IPS-18a (cell line): ENCODE data around the gene CYP2A7.
A peak's percentile ranks its signal among the peaks of the same experiment; 100 is the strongest.
"Not testable (repeated sequence)": the region's sequence is repeated elsewhere in the genome, so short reads cannot be mapped to it uniquely, and the experiment has no call there.

ENCODE experiments used
- H3K27ac ChIP-seq: one replicate; pipeline ENCODE4 v1.5.1; 2013; ENCODE audit warnings: low read length
- H3K27me3 ChIP-seq: one replicate; pipeline ENCODE4 v1.6.1; 2013; ENCODE audit warnings: mild to moderate bottlenecking, low read length; ENCODE audit not compliant: control insufficient read depth, insufficient read depth
- H3K36me3 ChIP-seq: one replicate; pipeline ENCODE4 v1.6.1; 2013; ENCODE audit warnings: low read depth, low read length; ENCODE audit not compliant: control insufficient read depth
- H3K4me1 ChIP-seq: one replicate; pipeline ENCODE4 v1.6.1; 2013; ENCODE audit warnings: low read depth, low read length; ENCODE audit not compliant: control insufficient read depth
- H3K4me3 ChIP-seq: one replicate; pipeline ENCODE4 v1.5.1; 2013; ENCODE audit warnings: low read length
- H3K9ac ChIP-seq: one replicate; pipeline ENCODE4 v1.6.1; 2013; ENCODE audit warnings: mild to moderate bottlenecking, low read length, moderate library complexity
- H3K9me3 ChIP-seq: one replicate; pipeline ENCODE4 v1.6.1; 2013; ENCODE audit warnings: low read depth, low read length; ENCODE audit not compliant: control insufficient read depth

The CYP2A7 gene

DNA sequence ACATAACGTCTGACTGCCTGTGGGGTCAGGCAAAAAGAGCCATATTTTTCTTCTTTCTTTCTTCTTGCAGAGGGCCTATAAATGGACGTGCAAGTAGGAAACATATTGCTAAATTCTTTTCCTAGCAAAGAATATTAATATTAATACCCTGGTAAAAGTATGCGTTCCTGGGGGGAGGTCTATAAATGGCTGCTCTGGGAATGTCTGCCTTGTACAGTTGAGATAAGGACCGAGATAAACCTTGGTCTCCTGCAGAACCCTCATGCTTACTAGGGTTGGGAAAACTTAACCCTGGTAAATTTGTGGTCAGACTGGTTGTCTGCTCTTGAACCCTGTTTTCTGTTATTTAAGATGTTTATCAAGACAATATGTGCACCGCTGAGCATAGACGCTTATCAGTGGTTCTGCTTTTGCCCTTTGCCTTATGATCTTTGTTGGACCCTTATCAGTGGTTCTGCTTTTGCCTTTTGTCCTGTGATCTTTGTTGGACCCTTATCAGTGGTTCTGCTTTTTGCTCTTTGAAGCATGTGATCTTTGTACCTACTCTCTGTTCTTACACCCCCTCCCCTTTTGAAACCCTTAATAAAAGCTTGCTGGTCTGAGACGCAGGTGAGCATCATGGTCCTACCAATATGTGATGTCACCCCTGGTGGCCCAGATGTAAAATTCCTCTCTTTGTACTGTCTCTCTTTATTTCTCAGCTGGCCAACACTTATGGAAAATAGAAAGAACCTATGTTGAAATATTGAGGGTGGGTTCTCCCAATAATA is 37.7 kb upstream of the CYP2A7 start:
- not testable (repeated sequence) for H3K27ac ChIP-seq, H3K9ac ChIP-seq, H3K4me1 ChIP-seq, H3K9me3 ChIP-seq, H3K27me3 ChIP-seq, H3K4me3 ChIP-seq, H3K36me3 ChIP-seq

DNA sequence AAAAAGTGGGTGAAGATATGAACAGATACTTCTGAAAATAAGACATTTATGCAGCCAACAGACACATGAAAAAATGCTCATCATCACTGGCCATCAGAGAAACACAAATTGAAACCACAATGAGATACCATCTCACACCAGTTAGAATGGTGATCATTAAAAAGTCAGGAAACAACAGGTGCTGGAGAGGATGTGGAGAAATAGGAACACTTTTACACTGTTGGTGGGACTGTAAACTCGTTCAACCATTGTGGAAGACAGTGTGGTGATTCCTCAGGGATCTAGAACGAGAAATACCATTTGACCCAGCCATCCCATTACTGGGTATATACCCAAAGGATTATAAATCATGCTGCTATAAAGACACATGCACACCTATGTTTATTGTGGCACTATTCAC is 36.3 kb upstream of the CYP2A7 start:
- H3K4me3 ChIP-seq, H3K9me3 ChIP-seq, H3K36me3 ChIP-seq, H3K27ac ChIP-seq, H3K27me3 ChIP-seq, H3K9ac ChIP-seq, H3K4me1 ChIP-seq: not testable (repeated sequence)

DNA sequence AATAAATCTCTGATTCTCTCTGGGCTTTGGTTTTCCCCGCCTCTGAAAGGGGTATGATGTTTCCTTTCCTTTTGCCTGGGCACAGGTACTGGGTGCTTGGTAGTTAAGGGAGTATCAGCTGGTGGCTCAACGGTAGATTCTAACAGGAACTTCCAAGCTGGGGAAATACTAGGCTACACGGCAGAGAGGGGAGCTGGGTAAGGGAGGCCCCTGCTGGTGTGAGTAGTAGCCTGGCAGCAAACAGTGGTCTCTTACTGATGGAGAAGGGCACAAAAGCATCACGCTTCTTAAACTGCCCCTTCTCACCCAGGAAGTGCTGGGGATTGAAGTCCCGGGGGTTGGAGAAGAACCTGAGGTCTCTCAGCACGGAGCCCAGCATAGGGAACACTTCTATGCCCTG is 26.9 kb upstream of the CYP2A7 start:
- H3K4me3 ChIP-seq: peak overlapping the region; percentile 50
- no peaks in the 10 kb centered on the region for H3K9me3 ChIP-seq
- no peaks in the 10 kb centered on the region for H3K36me3 ChIP-seq
- H3K9ac ChIP-seq: no peak overlapping the region
- peaks cover 4% of the 10 kb centered on the region for H3K4me1 ChIP-seq
- H3K27ac ChIP-seq: no peak overlapping the region
- H3K27me3 ChIP-seq: no peaks in the 10 kb centered on the region

DNA sequence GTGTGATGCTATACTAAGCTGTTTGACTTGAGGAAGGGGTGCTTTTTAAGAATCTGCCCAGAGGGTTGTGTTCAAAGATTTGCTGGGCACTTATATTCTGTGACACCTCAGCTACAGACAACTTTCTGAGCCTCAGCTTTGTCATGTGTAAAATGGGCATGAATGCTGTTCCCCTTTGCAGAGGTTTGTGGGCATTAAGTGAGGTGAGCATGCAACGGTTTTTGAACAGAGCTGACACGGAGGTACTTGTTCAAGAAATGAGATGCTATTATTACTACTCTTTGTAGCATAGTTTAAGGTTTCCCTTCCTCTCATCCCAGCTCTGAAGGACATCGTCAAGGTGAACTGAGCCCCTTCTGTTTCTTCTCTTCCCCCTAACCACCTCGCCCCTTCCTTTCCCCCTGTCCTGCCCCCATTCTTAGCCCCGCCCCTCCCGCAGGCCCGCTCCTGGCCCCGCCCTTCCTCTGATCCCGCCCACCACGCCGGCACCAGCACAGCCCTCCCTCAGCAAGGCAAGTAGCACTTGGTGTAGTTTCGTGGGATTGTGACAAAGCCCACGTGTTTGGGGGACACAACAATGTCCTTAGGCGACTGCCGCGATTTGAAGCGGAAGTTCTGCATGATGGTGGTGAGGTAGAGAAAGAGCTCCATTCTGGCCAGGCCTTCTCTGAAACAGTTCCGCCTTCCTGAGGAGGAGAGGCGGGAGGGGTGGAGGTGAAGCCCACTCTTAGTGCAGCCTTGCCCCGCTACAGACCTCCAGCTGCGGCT is 26.1 kb upstream of the CYP2A7 start:
- no peak overlapping the region for H3K27ac ChIP-seq
- H3K4me3 ChIP-seq: peak overlapping the region; percentile 50
- H3K9ac ChIP-seq: no peak overlapping the region

DNA sequence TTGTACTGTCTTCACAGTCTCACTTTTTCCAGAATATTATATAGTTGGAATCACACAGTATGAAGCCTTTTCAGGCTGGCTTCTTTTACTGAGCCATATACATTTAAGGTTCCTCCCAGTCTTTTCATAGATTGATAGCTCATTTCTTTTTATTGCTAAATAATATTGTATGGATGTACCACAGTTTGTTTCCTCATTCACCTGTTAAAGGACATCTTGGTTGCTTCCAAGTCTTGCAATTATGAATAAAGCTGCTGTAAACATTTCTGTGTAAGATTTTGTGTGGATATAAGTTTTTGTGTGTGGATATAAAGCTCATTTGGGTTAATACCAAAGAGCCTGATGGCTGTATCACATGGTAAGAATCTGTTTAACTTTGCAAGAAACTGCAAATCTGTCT is 24.5 kb upstream of the CYP2A7 start:
- no peak overlapping the region for H3K27ac ChIP-seq
- no peak overlapping the region for H3K9ac ChIP-seq
- H3K9me3 ChIP-seq: no peaks in the 10 kb centered on the region
- no peak overlapping the region for H3K4me3 ChIP-seq
- peaks cover 4% of the 10 kb centered on the region for H3K4me1 ChIP-seq
- H3K27me3 ChIP-seq: no peaks in the 10 kb centered on the region
- no peaks in the 10 kb centered on the region for H3K36me3 ChIP-seq

More for the DNA sequence above, 26.1 kb upstream of the CYP2A7 start:
- H3K36me3 ChIP-seq: no peaks in the 10 kb centered on the region
- H3K9me3 ChIP-seq: no peaks in the 10 kb centered on the region
- H3K4me1 ChIP-seq: peaks cover 4% of the 10 kb centered on the region
- H3K27me3 ChIP-seq: no peaks in the 10 kb centered on the region

DNA sequence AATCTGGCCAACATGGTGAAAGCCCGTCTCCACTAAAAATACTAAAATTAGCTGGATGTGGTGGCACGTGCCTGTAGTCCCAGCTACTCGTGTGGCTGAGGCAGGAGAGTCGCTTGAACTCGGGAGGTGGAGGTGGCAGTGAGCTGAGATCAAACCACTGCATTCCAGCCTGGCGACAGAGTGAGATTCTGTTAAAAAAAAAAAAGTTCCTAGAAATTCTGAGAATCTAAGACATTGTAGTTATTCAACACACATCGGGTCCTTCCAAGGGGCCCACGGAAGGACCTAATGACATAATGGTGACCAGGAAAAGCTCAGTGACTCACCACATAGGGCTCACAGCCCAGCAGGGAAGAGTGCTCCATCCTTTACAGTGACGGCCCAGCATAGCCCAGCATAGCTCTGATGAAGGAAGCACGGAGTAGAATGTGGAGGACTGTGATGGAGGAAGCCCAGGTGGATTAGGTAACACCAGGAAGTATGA is 22.7 kb upstream of the CYP2A7 start:
- not testable (repeated sequence) for H3K4me3 ChIP-seq, H3K27ac ChIP-seq, H3K9ac ChIP-seq

DNA sequence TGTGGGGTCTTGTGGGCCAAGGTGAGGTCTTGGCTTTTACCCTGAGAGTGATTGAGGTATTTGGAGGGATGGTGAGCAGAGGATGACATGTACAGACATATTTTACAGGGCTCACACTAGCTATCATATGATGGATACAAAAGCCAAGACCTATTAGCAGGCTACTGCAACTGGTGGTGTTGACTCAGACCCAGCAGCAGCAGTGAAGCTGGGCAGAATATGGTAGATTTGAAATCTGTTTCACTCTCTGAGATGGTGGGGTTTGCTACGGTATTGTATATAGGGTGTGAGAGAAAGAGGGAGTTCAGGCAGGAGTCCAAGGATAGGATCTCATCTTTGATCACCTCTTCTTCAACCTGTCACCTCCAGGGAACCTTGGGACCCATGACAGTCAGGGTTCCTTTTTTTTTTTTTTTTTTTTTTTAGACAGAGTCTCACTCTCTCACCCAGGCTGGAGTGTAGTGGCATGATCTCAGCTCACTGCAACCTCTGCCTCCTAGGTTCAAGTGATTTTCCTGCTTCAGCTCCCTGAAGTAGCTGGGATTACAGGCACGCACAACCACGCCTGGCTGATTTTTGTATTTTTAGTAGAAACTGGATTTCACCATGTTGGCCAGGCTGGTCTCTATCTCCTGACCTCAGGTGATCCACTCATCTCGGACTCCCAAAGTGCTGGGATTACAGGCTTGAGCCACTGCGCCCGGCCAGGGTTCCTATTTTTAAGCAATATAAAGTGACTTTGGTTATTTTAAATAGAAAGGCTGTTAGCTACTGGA is 20.1 kb upstream of the CYP2A7 start:
- not testable (repeated sequence) for H3K4me1 ChIP-seq, H3K36me3 ChIP-seq, H3K27me3 ChIP-seq, H3K9ac ChIP-seq, H3K4me3 ChIP-seq, H3K9me3 ChIP-seq, H3K27ac ChIP-seq

More for the DNA sequence above, 22.7 kb upstream of the CYP2A7 start:
- H3K27me3 ChIP-seq, H3K4me1 ChIP-seq, H3K36me3 ChIP-seq, H3K9me3 ChIP-seq: not testable (repeated sequence)

DNA sequence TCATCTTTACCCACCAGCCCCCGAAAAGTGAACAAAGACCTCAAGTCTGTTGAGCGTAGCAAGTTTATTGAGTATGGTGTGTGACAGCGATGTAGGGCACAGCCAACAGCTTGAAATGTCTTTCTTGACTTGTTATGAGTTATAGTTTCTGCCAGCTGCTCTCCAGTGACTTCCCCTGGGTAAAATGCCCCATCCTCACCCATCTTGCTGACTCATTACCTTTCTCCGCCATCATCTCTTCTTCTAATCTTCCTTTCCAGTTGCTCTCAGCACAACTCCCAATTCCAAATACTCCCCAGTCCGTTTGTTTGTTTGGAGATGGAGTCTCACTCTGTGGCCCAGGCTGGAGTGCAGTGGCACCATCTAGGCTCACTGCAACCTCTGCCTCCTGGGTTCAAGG is 18.5 kb upstream of the CYP2A7 start:
- not testable (repeated sequence) for H3K4me3 ChIP-seq, H3K27ac ChIP-seq, H3K9ac ChIP-seq, H3K36me3 ChIP-seq, H3K4me1 ChIP-seq, H3K9me3 ChIP-seq, H3K27me3 ChIP-seq

DNA sequence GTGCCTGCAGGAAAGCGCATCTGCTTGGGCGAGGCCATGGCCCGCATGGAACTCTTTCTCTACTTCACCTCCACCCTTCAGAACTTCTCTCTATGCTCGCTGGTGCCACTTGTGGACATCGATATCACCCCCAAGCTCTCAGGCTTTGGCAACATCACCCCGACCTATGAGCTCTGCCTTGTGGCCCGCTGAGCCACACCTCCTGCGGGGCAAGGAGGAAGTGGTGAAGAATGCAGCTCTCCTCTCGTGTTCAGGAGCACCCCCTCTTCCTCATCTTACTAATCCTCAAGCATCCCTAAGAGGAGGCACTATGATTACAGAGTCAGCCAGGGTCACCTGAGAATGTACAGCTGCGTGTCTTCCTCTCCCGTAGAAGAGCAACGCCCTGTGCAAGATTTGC is 17.9 kb upstream of the CYP2A7 start:
- not testable (repeated sequence) for H3K9ac ChIP-seq, H3K9me3 ChIP-seq, H3K27me3 ChIP-seq

DNA sequence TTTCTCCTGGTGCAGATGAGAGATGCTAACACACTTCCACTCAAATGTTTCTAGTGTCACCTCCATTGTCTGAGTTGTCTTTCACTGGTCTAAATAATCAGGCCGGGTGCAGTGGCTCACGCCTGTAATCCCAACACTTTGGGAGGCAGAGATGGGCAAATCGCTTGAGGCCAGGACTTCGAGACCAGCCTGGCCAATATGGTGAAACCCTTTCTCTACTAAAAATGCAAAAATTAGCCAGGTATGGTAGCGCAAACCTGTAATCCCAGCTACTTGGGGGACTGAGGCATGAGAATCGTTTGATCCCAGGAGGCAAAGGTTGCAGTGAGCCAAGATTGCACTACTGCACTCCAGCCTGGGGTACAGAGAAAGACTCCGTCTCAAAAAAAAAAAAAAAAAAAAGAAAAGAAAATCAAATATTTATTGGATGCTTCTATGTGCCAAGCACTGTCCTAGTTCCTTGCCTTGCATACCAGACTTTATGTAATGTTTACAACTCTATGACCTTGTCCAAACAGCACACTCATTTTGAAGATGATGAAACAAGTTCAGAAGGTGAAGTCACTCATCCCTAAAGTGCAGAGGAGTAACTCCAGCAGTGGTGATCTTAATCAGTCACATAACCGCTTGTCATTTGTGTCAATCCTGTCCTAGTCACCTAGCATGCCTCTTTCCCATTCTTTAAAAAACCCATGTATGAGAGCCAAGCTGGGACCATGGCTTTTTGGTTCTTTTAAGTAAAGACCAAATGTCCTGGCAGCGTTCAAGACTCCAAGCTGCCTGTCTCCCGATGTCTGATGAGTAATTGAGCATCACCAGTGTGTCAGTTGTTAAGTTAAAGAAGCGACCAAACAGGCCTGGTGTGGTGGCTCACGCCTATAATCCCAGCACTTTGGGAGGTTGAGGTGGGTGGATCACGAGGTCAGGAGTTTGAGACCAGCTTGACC is 15.1 kb upstream of the CYP2A7 start:
- H3K9ac ChIP-seq, H3K27me3 ChIP-seq, H3K27ac ChIP-seq, H3K9me3 ChIP-seq, H3K4me3 ChIP-seq, H3K36me3 ChIP-seq, H3K4me1 ChIP-seq: not testable (repeated sequence)

More for the DNA sequence above, 17.9 kb upstream of the CYP2A7 start:
- not testable (repeated sequence) for H3K4me3 ChIP-seq, H3K27ac ChIP-seq, H3K4me1 ChIP-seq, H3K36me3 ChIP-seq

DNA sequence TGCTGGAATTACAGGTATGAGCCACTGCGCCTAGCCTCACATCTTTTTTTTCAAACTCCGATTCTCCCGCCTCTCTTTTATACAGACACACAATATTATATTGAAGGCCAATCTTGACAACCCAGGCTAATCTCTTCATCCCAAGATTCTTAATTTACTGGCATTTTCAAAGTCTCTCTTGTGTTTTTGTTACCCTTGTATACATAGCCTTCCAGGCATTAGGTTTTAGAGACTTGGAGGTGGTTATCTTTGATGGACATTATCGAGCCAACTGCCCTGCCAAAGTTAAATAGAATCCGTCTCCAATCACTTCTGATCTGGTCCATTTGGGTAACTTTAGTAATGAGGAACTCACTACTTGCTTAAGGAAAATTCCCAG is 14.4 kb upstream of the CYP2A7 start:
- Histone ChIP-seq H3K36me3 (no peaks in the 10 kb centered on the region), H3K27ac (no peak overlapping the region), H3K27me3 (no peaks in the 10 kb centered on the region), H3K4me3 (no peak overlapping the region), H3K4me1 (no peaks in the 10 kb centered on the region), H3K9me3 (no peaks in the 10 kb centered on the region), H3K9ac (no peak overlapping the region)
